HepG2 (cell line): ENCODE data around the gene SMG5. TPM values are rescaled to one million over a fixed set of nuclear protein-coding genes. Genes with fewer than 3 reads are reported as not detected.
A peak's percentile ranks its signal among the peaks of the same experiment; 100 is the strongest.

Experiments used
- AKAP8 ChIP-seq: sonication (generic); formaldehyde crosslinking; IDR thresholded peaks from 2 replicates; pipeline ENCODE4 v1.5.1; 2020; ENCODE audit warnings: mild to moderate bottlenecking, missing genetic modification reagents
- FIP1L1 ChIP-seq: fragments of 200-400 bp; formaldehyde crosslinking; IDR thresholded peaks from 2 replicates; pipeline ENCODE4 v1.6.1; 2018; ENCODE audit warnings: low read depth, mild to moderate bottlenecking, low read length, moderate library complexity, borderline replicate concordance; ENCODE audit not compliant: insufficient read depth
- GABPB1 ChIP-seq: IDR thresholded peaks from 2 replicates; pipeline ENCODE4 v1.6.1; 2016; ENCODE audit warnings: mild to moderate bottlenecking, missing genetic modification reagents, moderate library complexity, missing compliant biosample characterization
- HMGXB4 ChIP-seq, 2 experiments: sonication (generic) in 1 of 2; formaldehyde crosslinking in 1 of 2; IDR thresholded peaks; 2 replicates each; pipeline versions ENCODE4 v1.4.0 to v1.6.1; 2018 to 2020; ENCODE audit warnings: missing genetic modification reagents in 2 of 2, borderline replicate concordance in 1 of 2, low read depth in 1 of 2, mild to moderate bottlenecking in 1 of 2, missing biosample characterization in 1 of 2
- HOXA9 ChIP-seq: sonication (generic); formaldehyde crosslinking; IDR thresholded peaks from 2 replicates; pipeline ENCODE4 v1.8.1; 2022; ENCODE audit warnings: missing genetic modification reagents, mild to moderate bottlenecking, moderate library complexity, borderline replicate concordance
- MLXIP ChIP-seq: sonication (generic); formaldehyde crosslinking; IDR thresholded peaks from 2 replicates; pipeline ENCODE4 v1.9.0; 2021; ENCODE audit warnings: missing genetic modification reagents, borderline replicate concordance
- NFE2 ChIP-seq: sonication (generic); formaldehyde crosslinking; IDR thresholded peaks from 2 replicates; pipeline ENCODE4 v1.4.0; 2020; ENCODE audit warnings: missing genetic modification reagents
- PAF1 ChIP-seq: IDR thresholded peaks from 2 replicates; pipeline ENCODE4 v1.6.1; 2016; ENCODE audit warnings: missing genetic modification reagents, missing compliant biosample characterization
- RAD51 ChIP-seq: fragments of 450-650 bp; IDR thresholded peaks from 2 replicates; pipeline ENCODE4 v1.6.1; 2016; ENCODE audit warnings: borderline replicate concordance
- RNF219 ChIP-seq: sonication (generic); formaldehyde crosslinking; IDR thresholded peaks from 2 replicates; pipeline ENCODE4 v1.5.0; 2020; ENCODE audit warnings: mild to moderate bottlenecking, missing genetic modification reagents
- SNAPC4 ChIP-seq: sonication (generic); formaldehyde crosslinking; IDR thresholded peaks from 2 replicates; pipeline ENCODE4 v1.4.0; 2020; ENCODE audit warnings: mild to moderate bottlenecking, missing genetic modification reagents
- TOPORS ChIP-seq: sonication (generic); formaldehyde crosslinking; IDR thresholded peaks from 2 replicates; pipeline ENCODE4 v1.8.0; 2023; ENCODE audit warnings: mild to moderate bottlenecking, missing genetic modification reagents
- U2AF1 ChIP-seq: fragments of 200-400 bp; formaldehyde crosslinking; optimal IDR thresholded peaks from 2 replicates; pipeline ENCODE3; 2017; ENCODE audit warnings: mild to moderate bottlenecking, low read depth, low read length
- ZNF20 ChIP-seq: sonication (generic); formaldehyde crosslinking; IDR thresholded peaks from 2 replicates; pipeline ENCODE4 v1.4.0; 2020; ENCODE audit warnings: mild to moderate bottlenecking, moderate library complexity, missing genetic modification reagents
- ZNF670 ChIP-seq: sonication (generic); formaldehyde crosslinking; IDR thresholded peaks from 2 replicates; pipeline ENCODE4 v1.8.0; 2022; ENCODE audit warnings: mild to moderate bottlenecking, missing genetic modification reagents, borderline replicate concordance
- ZNF672 ChIP-seq: sonication (generic); formaldehyde crosslinking; IDR thresholded peaks from 2 replicates; pipeline ENCODE4 v1.8.1; 2022; ENCODE audit warnings: missing genetic modification reagents
- polyA plus RNA-seq, 8 experiments: library from polyadenylated mRNA; depleted of rRNA in 3 of 8; stranded (reverse) in 7 of 8; unstranded in 1 of 8; fragments of >200 nt; fragmentation: Illumina TruSeq in 4 of 8; extraction: Trizol in 4 of 8; gene quantifications; 2 replicates each; pipeline versions ENCODE4 v1.2.1 to v1.2.3, GENCODE V29; 2011 to 2016; ENCODE audit warnings: low read depth in 4 of 8, missing spikeins in 1 of 8, mixed read lengths in 1 of 8; ENCODE audit not compliant: insufficient read depth in 1 of 8
- total RNA-seq, 5 experiments: library from RNA; depleted of rRNA; stranded (reverse); fragments of >200 nt; fragmentation: Illumina TruSeq; extraction: Trizol; gene quantifications; 2 replicates each; pipeline ENCODE4 v1.2.3, GENCODE V29; 2016; ENCODE audit warnings: low read depth in 1 of 5

The SMG5 gene
- total and polyA plus RNA-seq, 2 of the 13 experiments (the other 11 are each of a cell fraction or from before 2014, with no cell fraction given): 50.5 to 84.0 TPM

GRCh38 chr1:156247460-156248322 lies 34.9 kb downstream of the SMG5 start, which contains the start of gene PAQR6 (continued):
- TF ChIP-seq MLXIP: no peak
- TF ChIP-seq U2AF1: no peak
- TF ChIP-seq SNAPC4 (CRISPR knock-in tag): 0 out of 2 replicates have a peak, but pooled peaks have one; percentile 31
- TF ChIP-seq RNF219: no peak
- no peak for TF ChIP-seq RAD51
- TF ChIP-seq TOPORS (CRISPR knock-in tag): no peak
- no peak for TF ChIP-seq ZNF672
- TF ChIP-seq FIP1L1: no peak
- peak; percentile 76; the same call in 1 of the 2 replicates for TF ChIP-seq AKAP8
- TF ChIP-seq HOXA9: no peak
- TF ChIP-seq GABPB1 (CRISPR knock-in tag): peak; percentile 36; the same call in 1 of the 2 replicates
- TF ChIP-seq ZNF670 (CRISPR knock-in tag): no peak
- TF ChIP-seq ZNF20 (CRISPR knock-in tag): no peak
- TF ChIP-seq HMGXB4 (CRISPR knock-in tag; IDR thresholded peaks at IDR 0.05; ENCODE audit: borderline replicate concordance in 1 of 2, low read depth in 1 of 2): no peak
- no peak for TF ChIP-seq NFE2 (CRISPR knock-in tag)
- 0 out of 2 replicates have a peak, but pooled peaks have one; percentile 13 for TF ChIP-seq PAF1 (CRISPR knock-in tag)
